ENCODE measurements around the gene NELFB. TPM values are rescaled to one million over a fixed set of nuclear protein-coding genes. Genes with fewer than 3 reads are reported as not detected.
"Not testable (repeated sequence)": the region's sequence is repeated elsewhere in the genome, so short reads cannot be mapped to it uniquely, and the experiment has no call there.

Gene NELFB
- total RNA-seq, 1 donor from 2014 or later, result 36.7 TPM

DNA sequence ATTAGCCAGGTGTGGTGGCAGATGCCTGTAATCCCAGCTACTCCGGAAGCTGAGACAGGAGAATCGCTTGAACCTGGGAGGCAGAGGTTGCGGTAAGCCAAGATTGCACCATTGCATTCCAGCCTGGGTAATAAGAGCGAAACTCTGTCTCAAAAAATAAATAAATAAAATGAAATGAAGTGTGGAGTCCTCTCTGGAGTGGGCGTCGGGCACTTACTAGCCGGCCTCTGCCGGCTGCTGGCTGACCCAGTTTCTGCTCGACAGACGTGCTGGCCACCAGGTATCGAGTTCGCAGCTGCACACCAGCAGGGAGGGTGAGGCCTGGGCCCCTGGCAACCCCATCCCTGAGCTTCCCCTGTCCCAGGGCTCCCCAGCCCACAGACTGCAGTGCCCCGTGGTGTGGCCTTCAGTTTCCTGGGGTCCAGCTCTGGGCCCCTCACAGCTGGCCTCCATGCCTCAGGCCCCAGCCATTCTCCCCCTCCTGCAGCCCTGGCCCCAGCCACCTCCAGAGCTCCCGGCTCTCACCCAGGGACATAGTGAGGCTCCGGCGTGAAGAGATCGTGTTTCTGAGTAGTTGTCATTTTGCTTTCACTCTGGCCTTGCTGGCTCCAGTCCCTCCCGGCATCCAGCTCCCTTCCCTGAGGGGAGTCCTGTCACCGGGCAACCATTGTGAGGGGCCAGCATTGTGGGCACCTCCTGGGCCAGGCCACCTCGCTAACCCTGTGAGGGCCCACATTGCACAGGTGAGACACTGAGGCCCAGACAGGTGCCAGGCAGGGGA is 7.8 kb upstream of the NELFB start:
- no peak for ATAC-seq

DNA sequence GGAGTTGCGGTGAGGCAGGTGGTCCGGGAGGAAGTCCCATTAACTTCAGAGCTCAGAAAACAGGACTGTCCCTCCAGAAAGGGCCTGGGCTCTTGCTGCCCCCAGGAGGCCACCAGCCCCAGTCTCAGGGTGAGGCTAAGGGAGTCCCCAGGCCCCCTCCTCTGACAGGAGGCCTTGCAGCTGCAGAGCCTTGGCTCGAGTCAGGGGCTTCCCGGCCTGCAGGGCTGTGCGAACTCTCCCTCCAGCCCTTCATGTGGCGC is 7.3 kb upstream of the NELFB start:
- no peak for ATAC-seq

DNA sequence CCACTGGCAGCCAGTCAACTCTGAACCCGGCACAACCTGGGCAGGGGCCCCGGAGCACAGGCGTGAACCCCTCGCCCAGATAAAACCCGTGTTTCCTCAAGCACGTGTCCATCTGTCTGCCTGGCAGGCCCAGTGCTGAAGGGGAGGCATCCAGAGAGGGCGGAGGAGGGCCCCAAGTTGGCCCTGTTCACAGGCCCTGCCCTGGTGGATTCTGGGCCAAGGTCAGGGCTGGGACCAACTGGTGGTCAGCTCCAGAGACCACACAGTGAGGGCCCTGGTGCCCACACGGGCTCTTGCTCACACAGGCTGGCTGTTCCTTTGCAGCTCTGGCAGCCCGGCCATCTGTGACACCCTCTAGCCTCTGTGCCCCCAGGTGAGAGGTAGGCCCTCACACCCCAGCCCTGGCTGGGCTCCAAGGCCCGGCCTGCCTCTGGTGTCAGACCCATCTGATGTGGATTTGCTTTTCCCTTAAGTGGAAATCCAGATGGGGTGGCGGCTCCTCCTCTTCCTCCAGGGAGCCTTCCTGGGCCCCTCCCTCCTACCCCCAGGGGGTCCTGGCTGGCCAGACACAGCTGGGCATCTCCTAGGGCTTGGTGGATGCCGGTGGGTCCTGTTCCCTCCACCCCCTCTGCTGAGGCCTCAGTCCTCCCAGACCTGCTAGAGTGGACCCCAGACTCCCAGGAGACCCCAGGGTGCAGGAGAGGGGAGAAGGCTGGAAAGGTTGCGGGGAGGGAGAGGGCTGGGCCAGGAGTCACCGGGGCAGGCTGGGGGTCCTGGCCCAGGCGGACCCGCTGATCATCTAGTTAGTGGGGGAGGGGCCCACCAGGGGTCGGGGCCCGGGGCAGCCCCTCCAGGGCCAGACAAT is 4.6 kb upstream of the NELFB start:
- ATAC-seq, result no peak

DNA sequence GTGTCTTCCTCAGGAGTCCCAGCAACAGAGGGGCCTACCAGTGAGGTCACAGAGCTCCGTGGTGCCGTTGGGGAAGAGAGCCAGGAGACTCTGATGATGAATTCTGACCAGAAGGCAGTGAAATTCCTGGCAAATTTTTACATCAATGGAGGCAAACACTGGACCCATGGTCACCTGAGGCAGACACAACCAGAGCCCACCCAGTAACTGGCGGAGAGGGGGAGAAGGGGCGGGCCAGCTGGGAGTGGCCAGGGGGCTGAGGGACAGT is 4.0 kb upstream of the NELFB start, which contains the start of gene STPG3:
TSS of gene STPG3 (plus strand) at position 93 of the 268 bp plus-strand sequence. CDS start at position 94, 1 bp downstream.
- ATAC-seq, result no peak

DNA sequence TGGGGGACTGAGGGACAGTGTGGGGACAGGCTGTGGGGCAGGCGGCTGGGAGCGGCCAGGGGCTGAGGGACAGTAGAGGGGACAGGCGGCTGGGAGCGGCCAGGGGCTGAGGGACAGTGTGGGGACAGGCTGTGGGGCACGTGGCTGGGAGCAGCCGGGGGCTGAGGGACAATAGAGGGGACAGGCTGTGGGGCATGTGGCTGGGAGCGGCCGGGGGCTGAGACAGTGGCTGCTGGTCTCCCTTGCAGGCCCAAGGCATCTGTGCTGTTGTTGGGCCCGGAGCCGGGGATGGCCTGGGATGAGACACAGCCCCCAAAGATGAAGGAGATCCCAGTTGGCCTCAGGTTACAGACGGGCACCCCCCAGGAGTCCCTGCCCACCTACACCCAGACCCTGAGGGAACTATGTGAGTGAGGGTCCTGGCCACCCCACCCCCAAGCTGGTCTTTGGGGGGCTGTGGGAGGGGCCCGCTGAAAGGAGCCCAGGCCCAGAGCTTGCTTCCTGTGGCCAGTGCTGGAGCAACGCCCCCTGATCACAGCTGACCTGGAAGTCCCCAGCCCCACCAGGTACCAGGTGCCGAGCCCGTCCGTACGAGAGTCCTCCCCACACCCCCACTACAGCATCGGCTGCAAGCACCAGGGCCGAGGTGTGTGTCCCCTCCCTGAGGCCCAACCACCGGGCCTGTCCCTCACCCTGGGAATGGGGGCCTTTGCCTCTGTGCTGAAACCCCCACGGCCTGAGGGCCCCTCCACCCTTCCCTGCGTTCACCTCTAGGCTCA is 3.4 kb upstream of the NELFB start:
- ATAC-seq, result no peak

DNA sequence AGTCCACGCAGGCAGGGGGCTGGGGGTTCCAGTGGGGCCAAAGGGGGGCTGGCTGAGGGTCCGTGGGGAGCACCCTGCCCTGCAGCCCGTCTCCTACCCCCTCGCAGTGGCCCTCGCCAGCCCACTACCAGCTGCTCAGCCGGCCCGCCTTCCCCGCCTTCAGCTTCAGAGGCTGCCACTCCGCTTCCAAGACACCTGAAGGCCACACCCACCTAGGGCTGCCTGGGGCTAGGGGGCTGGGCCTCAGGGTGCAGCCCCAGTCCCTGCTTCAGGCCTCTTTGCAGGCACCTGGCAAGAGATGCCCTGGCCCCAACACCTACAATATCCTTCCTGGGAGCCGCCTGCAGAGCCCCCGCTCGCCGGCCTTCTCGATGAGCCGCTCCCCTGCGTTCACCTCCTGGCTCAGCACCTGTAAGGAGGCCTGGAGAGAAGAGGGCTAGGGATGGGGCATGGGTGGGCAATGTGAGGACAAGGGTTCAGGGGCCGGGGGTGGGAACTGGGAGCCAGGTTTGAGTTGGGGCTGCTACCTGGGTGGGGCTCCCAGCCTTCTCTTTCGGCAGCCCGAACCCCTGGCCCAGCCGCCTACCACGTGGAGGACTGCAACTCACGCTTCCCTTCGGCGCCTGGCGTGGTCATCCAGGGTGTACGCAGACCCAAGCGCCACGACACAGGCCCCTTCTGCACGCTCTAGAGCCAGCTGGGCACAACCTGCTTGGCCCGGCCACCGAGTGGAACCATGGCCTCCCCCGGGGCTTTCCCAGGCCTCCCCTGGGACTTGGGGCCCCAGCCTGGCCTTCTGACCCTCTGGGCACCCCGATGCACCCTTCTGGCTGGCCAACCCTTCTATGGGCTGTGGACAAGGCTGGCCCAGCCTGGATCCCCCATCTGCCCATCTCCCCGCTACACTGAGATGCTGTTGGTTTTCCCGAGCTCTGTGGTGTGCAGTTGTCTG is 2.3 kb upstream of the NELFB start:
- ATAC-seq, result no peak

DNA sequence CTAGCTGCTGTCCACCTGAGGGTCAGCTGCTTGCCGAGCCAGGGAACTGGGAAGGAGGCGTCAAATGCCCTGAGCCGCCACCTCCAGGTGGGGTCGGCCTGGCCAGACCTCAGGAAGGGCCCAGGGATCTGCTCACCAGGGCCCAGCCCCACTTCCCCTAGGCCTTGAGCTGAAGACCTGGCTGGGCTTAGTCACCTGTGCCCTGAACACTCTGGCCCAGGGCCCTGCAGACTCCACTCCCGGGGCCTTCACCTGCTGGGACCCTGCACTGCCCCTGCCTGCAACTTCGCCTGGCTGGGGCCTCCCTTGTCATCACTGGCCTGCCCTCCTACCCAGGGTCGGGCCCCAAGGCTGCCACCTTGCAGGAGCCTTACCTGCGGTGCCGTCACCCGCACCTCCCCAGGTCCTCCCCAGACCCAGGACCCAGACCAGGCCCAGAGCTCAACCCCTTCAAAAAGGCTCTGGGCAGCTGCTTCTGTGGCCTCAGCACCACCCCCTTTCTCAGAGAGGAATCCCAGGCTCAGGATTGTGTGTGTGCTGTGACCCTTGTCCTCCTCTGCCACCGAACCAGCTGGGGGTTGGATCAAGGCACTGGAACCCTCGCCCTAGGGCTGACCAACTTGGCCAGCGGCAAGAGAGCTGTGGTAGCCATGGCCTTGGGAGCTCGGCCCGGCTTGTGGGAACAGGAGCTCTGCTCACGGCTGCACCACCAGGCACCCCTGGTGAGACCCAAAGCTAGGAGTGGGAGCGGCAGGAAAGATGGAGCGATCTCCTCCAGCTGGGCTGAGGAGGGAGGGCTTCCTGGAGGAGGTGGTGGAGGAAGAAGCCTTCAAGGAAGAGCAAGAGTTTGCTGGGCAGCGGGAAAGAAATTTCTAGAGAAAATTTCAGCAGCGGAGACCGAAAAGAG is 1.2 kb upstream of the NELFB start:
- ATAC-seq, result no peak

DNA sequence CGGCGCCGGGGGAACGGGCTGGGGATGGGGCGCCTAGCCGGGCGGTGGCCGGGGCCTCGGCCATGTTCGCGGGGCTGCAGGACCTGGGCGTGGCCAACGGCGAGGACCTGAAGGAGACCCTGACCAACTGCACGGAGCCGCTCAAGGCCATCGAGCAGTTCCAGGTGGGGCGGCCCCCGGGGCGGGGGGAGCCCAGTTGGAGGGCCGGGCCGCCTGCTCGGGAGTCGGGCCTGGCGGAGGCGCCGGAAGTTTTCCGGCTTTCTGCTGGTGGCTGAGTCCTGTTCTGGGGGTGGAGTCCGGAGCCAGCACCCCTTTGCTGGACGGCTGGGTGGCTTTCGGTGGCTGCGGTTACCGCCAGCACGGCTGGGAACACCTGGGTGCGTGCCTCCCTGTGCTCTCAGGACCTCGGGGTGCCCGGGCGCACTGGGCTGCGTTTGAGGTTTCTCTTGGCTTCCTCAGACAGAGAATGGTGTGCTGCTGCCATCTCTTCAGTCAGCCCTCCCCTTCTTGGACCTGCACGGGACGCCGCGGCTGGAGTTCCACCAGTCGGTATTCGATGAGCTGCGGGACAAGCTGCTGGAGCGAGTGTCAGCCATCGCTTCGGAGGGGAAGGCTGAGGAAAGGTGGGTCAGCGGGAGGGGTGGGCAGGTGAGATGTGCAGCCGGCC is 454 bp downstream of the NELFB start:
- ATAC-seq, result peak; percentile 12

DNA sequence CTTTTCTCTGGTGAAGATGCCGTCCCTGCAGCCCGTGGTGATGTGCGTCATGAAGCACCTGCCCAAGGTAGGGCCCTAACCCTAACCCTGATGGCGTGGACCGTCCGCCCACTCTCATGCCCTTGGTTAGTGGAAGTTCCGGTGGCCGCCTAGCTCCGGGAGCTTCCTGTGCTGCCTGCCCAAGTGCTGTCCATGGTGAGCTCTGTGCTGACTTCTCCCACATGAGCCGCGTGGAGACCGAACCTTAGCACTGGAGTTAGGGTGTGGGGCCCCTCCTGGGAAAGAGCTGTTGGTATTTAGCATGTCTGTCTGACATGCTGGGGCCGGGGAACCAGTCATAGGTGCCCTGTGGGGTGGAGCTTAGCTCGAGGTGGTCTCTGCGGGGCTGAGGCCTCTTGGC is 1.2 kb downstream of the NELFB start:
- no peak for ATAC-seq

DNA sequence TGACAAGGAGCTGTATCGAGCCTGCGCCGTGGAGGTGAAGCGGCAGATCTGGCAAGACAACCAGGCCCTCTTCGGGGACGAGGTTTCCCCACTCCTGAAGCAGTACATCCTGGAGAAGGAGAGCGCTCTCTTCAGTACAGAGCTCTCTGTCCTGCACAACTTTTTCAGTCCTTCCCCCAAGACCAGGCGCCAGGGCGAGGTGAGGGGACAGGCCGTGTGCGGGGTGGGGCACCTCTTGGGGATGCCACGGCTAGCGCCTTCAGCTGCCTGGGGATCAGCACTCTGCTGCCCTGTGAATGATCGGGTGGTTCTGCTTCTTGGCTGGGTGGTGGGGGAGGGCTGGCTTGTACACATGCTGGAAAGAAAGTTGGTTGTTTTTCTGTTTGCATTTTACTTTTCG is 1.7 kb downstream of the NELFB start:
- no peak for ATAC-seq

DNA sequence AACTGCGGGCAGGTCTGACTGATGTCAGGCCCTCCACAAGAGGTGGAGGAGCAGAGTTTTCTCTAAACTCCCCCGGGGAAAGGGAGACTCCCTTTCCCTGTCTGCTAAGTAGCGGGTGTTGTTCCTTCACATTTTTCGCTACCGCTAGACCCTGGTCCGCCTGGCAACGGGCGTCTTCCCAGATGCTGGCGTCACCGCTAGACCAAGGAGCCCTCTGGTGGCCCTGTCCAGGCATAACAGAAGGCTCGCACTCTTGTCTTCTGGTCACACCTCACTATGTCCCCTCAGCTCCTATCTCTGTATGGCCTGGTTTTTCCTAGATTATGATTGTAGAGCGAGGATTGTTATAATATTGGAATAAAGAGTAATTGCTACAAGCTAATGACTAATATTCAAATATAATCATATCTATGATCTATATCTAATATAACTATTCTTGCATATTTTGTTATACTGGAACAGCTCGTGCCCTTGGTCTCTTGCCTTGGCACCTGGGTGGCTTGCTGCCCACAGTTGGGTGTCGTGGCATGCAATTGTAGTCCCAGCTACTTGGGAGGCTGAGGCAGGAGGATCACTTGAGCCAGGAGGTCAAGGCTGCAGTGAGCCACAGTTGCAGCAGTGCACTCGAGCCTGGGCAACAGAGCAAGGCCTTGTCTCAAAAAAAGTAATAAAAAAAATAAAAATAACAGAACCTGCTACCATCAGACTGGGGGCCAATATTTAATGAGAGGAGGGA is 7.2 kb downstream of the NELFB start:
- not testable (repeated sequence) for ATAC-seq

DNA sequence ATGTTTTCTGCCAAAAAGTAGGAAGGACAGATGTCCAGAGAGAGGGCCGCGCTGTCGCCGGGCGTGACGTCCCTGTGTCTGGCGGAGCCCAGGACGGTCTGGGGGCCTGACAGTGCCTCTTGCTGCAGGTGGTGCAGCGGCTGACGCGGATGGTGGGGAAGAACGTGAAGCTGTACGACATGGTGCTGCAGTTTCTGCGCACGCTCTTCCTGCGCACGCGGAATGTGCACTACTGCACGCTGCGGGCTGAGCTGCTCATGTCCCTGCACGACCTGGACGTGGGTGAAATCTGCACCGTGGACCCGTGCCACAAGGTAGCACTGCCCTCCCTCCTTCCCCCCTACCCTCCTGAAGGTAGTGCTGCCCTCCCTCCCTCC is 7.8 kb downstream of the NELFB start:
- no peak for ATAC-seq

DNA sequence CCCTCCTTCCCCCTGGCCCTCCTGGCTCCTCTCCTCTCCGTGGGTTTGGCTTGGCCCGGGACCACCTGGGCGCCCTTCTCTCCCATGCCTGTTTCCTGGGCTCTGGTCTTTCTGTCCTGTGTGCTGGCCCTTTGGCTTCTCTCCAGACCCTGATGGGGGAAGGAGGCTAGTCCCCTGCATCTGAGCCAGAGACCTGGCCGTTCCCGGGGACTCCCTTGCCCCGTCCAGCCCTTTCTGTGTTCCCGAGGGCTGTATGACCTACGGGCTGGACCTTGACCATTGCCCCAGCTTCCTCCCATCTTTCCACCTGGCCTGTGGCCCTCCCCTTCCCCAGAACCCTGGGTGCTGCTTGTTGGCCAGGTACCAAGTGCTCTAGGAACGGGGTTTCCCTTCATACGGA is 8.4 kb downstream of the NELFB start:
- ATAC-seq, result no peak

DNA sequence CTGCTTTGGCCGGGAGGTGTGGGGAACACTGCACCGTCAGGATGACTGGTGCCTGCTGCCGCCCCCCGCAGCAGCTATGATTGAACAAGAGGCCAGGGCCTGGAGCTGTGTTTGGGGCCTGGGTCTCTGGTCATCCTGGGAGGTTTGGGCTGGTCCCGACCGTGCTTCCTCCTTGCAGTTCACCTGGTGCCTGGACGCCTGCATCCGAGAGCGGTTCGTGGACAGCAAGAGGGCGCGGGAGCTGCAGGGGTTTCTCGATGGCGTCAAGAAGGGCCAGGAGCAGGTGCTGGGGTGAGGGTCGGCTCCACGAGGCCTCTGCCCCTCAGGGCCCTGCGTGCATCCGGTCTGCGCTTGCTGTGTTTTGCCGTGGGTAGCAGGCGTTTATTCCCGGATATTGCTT is 8.9 kb downstream of the NELFB start:
- ATAC-seq, result no peak

DNA sequence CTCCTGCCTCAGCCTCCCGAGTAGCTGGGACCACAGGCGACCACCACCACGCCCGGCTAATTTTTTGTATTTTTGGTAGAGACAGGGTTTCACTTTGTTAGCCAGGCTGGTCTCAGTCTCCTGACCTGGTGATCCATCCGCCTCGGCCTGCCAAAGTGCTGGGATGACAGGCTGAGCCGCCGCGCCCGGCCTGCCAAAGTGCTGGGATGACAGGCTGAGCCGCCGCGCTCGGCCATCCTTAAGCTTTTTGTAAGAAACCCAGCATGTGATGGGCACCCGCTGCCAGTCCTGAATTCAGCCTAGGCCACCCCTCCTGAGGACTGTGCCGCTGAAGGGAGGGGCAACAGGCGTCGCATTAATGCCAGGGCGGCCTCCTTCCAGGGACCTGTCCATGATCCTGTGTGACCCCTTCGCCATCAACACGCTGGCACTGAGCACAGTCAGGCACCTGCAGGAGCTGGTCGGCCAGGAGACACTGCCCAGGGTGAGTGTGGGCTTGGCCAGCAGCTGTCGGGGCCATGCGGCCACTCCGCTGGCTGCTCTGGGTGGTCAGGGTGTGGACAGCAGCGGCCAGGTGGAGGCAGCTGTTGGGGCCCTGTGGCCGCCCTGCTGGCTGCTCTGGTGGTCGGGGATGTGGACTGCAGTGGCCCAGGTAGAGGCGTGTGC is 10.5 kb downstream of the NELFB start:
- ATAC-seq, result no peak

DNA sequence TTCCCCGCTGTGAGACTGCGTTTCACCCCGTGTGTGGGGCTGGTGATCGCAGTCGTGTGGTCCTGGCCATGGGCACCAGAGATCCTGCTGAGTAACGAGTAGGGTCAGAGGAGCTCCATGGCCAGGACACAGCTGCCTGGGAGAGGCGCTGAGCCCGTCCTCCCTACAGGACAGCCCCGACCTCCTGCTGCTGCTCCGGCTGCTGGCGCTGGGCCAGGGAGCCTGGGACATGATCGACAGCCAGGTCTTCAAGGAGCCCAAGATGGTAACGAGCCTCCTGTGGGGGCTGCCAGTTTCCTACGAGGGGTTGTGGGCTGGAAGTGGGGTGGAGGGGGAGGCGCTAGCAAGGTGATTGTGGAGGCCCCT is 11.0 kb downstream of the NELFB start:
- no peak for ATAC-seq

DNA sequence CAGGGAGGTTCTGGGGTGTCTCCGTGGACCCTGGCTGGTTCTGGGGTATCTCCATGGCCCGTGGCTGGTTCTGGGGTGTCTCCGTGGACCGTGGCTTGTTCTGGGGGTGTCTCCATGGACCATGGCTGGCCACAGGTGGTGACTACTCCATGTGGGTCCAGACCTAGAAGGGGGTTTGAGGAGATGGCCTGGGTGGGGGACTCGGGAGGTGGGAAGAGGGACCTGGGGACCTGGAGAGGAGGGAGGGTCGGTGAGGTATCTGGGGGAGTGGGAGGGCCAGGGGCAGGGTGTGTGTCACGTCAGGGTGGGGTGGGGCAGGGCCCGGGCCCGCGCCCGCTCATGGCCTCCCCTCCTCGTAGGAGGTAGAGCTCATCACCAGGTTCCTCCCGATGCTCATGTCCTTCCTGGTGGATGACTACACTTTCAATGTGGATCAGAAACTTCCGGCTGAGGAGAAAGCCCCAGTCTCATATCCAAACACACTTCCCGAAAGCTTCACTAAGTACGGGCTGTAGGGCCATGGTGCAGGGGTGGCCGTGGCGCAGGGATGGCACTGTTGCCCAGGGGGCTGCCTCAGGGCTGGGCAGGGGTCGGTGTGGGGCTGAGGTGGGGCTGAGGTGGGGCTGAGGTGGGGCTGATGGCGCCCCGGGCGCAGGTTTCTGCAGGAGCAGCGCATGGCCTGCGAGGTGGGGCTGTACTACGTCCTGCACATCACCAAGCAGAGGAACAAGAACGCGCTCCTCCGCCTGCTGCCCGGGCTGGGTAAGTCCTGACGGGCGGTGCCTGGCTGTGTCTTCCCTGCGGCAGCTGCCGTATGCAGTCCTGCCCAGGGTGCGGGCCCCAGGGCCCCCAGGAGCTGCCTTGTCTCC is 11.7 kb downstream of the NELFB start:
- no peak for ATAC-seq

DNA sequence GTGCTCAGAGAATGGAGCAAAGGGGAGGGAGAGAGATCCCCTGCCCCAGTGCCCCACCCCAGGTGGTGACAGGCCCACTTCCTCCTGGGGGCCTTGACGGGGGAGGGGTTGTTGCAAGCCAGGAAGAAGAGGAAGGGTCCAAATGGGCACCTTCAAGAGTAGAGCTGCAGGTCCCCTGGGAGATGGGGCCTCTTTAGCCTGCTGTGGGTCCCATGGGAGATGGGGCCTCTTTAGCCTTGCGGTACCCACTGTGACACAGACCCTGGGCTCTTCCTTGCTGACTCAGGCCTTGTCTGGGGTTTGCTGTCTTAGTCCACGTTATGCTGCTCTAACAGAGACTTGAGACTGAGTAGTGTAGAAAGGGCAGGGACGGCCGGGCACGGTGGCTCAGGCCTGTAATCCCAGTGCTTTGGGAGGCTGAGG is 12.8 kb downstream of the NELFB start:
- peak; percentile 1 for ATAC-seq
